LNCAP (cell line): ENCODE results near the gene RAB7B.

Experiments
- CTCF ChIP-seq: fragments of 450-650 bp; IDR thresholded peaks from 2 replicates; pipeline ENCODE4 v1.5.1; 2017; ENCODE audit warnings: mild to moderate bottlenecking

Gene RAB7B

DNA sequence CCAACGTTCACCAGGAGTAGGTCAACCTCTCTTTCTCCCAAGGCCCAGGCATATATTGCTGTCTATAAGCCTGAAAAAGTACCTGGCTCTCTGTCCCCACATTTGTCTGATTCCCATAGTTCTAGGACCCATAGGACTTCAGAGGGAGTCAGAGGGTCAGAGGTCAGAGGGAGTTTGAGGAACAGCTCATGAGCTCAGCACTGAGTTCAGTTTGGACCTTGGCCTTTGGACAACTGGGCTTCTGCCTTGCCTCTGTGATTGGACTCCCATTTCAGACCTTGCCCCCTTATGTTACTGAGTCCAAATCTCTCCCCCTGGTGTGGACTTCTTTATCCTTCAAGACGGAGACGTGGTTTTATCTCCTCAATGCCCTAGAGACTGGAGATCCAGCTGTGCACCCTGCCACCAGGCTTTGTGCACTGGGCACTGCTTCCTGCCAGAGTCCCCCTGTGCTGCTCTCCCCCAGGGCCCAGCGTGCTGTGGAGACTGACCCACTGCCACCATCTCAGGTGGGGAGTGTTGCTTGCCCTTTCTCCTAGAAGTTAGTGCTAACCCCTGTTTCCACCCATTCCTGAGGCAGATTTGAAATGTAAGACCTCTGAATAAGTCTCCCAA is 17.3 kb upstream of the RAB7B start:
- TF ChIP-seq CTCF: no peak

DNA sequence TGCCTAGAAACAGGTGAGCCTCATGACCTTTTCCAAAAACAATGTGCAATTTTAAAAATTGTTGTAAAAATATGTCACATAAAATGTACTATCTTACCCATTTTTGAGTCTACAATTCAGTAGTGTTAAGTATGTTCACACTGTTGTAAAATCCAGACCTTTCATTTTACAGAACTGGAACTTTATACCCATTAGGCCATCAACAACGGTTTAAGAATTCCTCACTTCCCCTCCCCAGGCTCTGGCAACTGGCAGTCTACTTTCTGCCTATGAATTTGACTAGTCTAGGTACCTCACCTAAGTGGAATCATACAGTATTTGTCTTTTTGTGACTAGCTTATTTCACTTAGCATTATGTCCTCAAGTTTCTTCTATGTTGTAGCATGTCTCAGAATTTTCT is 11.9 kb upstream of the RAB7B start:
- TF ChIP-seq CTCF: no peak

DNA sequence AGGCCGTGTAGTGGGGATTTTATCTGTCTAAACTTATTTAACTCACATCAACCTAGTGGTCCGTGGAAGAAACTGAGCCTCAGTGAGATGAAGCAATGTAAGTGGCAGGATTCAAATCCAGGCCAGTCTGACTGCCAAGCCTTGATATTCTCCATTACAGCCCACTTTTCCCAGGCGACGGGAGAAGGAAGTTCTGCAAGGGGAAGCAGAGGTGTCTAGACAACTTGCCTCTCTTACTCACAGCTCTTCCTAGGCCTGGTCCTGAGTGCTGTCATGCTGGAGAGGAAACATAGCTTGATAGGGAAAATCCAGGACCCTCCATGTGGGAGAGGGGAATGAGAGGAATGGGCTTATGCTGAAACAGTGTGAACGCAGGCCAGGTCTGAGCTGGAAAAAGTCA is 11.4 kb upstream of the RAB7B start:
- no peak for TF ChIP-seq CTCF

GRCh38 chr1:206013026-206013795 is 10.0 kb upstream of the RAB7B start:
- no peak for TF ChIP-seq CTCF

- TF ChIP-seq CTCF: no peak
These were observed 9.1 kb upstream of the RAB7B start for GRCh38 chr1:206012086-206012859.

DNA sequence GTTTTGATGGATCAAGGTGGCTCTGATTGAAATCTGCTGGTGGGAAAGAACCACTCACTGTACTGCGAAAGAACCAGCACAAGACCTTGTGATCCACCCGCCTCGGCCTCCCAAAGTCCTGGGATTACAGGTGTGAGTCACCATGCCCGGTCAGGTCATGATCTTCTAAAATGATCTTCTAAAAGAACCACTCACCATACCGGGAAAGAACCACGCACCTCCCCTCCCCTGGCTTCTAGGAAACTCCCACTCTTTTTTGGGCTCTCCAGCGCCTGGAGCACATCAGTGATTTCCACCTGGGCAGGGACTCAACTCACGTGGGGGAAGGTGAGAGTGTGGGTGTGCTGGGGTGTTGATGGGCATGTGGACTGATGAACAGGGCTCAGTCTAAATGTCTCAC is 7.9 kb upstream of the RAB7B start:
- no peak for TF ChIP-seq CTCF

DNA sequence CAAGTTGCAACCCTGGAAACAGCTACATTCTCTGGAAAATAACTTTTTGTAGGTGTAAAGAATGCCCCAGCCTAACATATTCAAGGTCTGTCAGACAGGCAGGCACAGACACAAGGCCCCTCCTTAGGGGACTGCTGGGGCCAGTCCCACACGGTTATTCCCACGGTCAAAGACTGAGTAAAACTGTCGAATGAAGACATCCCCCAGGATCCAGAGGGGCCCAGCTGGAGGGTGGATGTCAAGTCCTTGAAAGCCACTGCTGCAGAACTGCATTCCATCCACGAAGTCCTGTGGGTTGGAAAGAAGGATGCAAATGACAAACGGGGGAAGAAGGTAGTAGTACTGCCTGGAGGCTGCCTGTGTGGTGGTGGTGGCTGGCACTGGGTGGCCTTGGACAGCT is 6.9 kb upstream of the RAB7B start:
- no peak for TF ChIP-seq CTCF
